ENCODE measurements around the gene CDO1.
"Not testable (repeated sequence)": the region's sequence is repeated elsewhere in the genome, so short reads cannot be mapped to it uniquely, and the experiment has no call there.

DNA sequence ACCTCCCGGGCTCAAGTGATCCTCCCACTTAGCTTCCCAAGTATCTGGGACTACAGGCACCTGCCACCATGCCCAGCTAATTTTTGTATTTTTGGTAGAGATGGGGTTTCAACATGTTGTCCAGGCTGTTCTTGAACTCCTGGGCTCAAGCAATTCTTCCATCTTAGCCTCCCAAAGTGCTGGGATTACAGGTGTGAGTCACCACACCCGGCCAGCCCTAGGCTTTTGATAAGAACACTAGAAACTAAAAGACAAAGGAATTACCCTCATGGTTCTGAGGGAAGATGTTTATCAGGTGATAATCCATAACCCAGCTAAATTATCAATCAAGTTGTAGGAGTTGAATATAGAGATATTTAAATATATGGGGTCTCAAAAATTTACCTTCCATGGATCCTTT, 8.4 kb downstream of the CDO1 start:
- TF ChIP-seq, protein P1, sequence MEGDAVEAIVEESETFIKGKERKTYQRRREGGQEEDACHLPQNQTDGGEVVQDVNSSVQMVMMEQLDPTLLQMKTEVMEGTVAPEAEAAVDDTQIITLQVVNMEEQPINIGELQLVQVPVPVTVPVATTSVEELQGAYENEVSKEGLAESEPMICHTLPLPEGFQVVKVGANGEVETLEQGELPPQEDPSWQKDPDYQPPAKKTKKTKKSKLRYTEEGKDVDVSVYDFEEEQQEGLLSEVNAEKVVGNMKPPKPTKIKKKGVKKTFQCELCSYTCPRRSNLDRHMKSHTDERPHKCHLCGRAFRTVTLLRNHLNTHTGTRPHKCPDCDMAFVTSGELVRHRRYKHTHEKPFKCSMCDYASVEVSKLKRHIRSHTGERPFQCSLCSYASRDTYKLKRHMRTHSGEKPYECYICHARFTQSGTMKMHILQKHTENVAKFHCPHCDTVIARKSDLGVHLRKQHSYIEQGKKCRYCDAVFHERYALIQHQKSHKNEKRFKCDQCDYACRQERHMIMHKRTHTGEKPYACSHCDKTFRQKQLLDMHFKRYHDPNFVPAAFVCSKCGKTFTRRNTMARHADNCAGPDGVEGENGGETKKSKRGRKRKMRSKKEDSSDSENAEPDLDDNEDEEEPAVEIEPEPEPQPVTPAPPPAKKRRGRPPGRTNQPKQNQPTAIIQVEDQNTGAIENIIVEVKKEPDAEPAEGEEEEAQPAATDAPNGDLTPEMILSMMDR (IDR thresholded peaks at IDR 0.05): not testable (repeated sequence)
- TF ChIP-seq POLR2AphosphoS5, POLR2A (IDR thresholded peaks at IDR 0.05): not testable (repeated sequence)

Measured in stomach (tissue), 4 donors.